HG03139 (cell line): Measurements from ENCODE around the gene B3GAT3.
"Not testable (repeated sequence)": the region's sequence is repeated elsewhere in the genome, so short reads cannot be mapped to it uniquely, and the experiment has no call there.

Source experiments
- ATAC-seq: cut with Tn5 transposase; IDR thresholded peaks from one replicate; pipeline ENCODE4 v1.9.1; 2021; ENCODE audit not compliant: unreplicated experiment

The B3GAT3 gene

DNA sequence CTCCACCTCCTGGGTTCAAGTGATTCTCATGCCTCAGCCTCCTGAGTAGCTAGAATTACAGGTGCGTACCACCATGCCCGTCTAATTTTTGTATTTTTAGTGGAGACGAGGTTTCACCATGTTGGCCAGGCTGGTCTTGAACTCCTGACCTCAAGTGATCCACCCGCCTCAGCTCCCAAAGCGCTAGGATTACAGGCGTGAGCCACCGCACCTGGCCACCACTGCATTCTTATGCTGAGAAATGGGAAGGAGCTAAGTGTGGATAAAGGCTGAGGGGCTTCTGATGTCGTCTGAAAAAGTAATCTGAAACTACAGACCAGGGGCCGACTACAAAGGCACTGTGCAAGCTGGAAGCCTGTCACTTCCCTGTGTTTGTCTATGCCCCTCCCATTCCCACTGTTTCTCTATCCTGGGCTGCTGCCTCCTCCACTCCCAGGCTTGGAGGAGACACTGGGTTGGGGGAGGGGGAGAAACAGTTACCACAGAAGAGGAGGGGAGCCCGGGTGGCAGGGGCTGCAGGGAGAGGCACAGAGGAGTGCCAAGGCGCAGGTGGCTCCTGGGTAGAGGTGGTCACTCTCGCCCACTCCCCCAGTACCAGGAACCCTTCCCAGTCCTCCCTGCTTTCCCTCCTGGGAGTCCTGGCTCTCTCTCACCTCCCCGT lies 17.2 kb downstream of the B3GAT3 start:
- no peak for ATAC-seq

- ATAC-seq = no peak
These were observed 17.9 kb downstream of the B3GAT3 start for GRCh38 chr11:62603776-62604299.

DNA sequence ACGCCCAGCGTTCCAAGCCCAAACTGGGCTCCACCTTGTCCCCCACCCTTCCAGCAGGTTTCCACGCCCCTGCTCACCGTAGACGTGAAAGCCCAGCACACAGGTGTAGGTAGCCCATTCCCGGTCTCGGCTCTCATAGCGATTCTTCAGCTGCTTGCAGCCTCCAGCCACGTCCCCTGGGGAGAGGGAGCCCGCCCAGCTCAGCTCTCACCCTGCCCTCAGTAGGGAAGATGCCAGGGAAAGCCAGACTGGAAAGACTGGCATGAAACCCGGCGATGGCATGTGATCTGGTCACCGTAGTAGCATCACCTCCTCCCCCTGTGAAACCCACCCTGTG lies 18.7 kb downstream of the B3GAT3 start:
- ATAC-seq = no peak

GRCh38 chr11:62602141-62603071 lies 19.4 kb downstream of the B3GAT3 start:
- ATAC-seq = no peak

- ATAC-seq = peak; percentile 64
These were observed 20.2 kb downstream of the B3GAT3 start, which contains the start of gene MTA2 for GRCh38 chr11:62601372-62602140. MTA2 (minus strand) TSS chr11:62601865; CDS start chr11:62601450, 415 bp downstream.

- ATAC-seq = peak; percentile 4
These were observed 20.7 kb downstream of the B3GAT3 start for GRCh38 chr11:62601122-62601371.

DNA sequence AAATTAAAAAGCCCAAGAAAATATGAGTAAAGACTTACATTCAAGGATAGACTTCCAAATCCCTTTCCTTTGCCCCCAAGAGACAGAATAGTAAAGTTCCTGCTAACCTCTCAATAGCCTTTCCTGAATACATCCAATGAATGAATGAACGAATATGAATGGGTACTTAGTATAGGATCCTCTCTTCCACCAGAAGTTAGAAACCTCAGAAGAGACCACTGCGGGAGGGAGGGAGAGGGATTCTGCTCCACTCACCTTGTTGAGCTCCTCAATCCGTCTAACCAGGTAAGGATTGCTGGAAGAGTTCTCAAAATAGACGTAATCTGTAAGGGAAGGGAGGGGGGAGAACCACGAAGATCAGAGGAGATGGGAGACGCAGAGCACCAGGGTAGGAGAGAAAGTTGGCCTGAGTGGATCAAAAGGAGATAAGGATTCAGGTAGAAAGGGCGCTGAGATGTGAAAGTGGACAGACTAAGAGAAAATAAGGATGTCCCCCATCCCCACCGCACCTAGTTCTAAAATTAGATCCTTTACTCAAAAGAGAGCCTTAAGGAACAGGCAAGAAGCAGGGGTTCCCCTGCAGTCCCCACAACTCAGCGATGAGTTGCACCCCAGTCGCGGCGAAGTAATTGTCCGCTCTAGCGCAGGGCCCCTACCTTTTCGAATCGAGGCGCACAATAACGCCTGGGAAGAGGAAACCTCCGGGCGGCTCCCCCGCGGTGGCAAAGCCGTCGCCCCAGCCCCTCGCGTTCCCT lies 21.2 kb downstream of the B3GAT3 start:
- ATAC-seq = no peak

DNA sequence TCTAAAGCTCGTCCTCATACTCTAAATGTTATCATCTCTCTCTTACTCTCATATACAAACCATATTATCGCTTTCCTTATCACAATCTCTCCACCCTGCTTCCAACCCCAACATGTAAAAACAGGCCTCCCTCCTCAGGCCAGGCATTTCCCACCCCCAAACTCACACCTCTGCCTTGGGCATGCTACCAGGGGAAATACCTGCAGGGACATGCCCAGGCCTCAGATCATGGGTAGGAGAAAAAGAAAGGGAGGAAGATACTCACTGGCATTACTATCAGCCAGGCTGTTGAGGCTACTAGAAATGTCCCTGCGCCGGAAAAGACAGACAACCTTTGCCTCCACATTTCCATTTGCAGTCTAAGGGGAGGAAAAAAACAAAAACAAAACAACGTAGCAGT lies 21.9 kb downstream of the B3GAT3 start:
- no peak for ATAC-seq

GRCh38 chr11:62599069-62599696 lies 22.6 kb downstream of the B3GAT3 start:
- peak; percentile 39 for ATAC-seq

DNA sequence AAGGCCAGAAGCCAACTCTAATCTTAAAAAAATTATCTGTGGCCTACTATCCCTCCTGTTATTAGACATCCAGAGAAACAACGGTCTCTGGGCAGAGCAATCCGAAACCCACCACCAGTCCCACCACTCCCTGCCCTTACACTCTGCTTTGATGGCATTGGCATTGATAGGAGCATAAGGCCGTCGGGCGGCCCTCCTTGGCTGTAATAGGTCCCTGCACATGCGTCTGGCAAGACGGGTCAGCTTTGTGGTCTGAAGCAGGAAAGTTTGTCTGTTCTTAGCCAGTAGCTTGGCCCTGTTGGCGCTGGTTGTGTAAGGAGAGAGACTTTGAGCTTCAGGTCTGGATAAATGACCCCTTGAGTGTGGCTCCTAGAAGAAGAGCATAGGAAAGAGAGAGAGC lies 26.7 kb downstream of the B3GAT3 start:
- no peak for ATAC-seq

GRCh38 chr11:62593434-62594044 lies 28.2 kb downstream of the B3GAT3 start:
- no peak for ATAC-seq

GRCh38 chr11:62592989-62593421 lies 28.8 kb downstream of the B3GAT3 start:
- ATAC-seq = no peak

GRCh38 chr11:62592146-62592815 lies 29.5 kb downstream of the B3GAT3 start:
- peak; percentile 7 for ATAC-seq

DNA sequence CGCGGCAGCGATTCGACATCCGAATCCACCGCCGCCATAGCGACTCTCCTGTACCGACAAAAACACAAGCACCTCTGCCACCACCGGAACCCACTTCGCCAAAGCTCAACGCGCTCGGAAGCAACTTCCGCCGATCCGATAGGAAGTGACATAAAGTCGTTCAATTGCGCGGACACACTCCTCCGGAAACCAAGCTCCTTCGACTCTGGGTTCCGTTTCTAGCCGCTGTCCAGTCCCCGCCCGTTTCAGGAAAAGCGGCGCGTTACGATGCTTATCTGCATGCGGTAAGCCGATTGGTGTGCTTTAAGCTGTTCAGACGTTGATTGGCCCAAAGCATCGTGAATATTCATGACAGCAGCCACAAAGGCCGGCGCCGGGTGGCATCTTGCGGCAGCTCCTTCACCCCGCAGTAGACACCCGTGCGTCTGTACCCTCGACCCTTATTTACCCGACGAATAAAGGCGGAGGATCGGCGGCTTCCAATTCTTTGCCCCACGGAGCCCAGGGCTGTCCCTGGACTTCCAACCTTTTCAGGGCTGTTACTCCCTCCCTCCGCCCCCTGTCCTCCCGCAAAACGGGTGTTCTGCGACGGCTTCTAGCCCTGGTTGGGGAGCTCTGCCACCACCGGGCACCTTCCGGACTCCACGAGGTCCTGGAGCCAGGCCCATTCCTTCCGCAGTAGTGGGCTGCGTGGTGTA lies 30.2 kb downstream of the B3GAT3 start, which contains the start of gene TUT1:
Gene TUT1, minus strand, starts transcription at position 76 of the 698 bp plus-strand sequence. Its CDS starts 38 bp downstream, at position 38.
- ATAC-seq = peak; percentile 84

DNA sequence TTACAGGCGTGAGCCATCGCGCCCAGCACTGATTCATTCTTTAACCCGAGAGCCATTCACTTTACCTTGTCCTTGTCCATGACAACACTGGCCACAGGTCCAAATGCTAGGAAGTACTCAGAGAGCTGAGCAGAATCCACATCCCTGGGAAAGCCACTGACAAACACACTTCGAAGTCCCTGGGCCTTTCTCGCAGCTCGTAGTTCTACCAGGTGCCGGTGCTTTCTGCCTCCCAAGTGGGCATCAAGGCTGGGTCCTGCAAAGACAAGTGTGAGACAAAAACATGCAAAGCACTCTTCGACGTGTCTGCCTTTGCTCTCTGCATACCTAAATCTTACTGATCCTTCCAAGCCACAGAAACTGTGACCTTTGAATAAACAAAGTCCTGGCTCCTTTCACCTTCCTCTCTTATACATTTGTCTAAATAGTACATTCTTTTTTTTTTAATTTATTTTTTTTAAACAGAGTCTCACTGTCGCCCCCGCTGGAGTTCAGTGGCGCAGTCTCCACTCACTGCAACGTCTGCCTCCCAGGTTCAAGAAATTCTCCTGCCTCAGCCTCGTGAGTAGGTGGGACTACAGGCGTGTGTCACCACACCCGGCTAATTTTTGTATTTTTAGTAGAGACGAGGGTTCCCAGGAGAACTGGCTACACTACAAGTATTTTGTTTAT lies 32.7 kb downstream of the B3GAT3 start:
- ATAC-seq = no peak

- not testable (repeated sequence) for ATAC-seq
These were observed 36.4 kb downstream of the B3GAT3 start for GRCh38 chr11:62585356-62585755.

- ATAC-seq = not testable (repeated sequence)
These were observed 40.1 kb downstream of the B3GAT3 start for GRCh38 chr11:62581735-62582134.
